Fibroblast of skin of right biceps (primary cell): Measurements from ENCODE around the gene PLBD1.
A peak's percentile ranks its signal among the peaks of the same experiment; 100 is the strongest.

Experiments used
- DNase-seq: peaks from one replicate; pipeline ENCODE4 v3.0.0-alpha.2; 2013

The PLBD1 gene

GRCh38 chr12:14564336-14564959, 3.2 kb downstream of the PLBD1 start:
- DNase-seq, result no peak

- DNase-seq, result no peak
These were observed 4.6 kb downstream of the PLBD1 start for GRCh38 chr12:14563046-14563445.

GRCh38 chr12:14562279-14562678, 5.4 kb downstream of the PLBD1 start:
- DNase-seq, result no peak

DNA sequence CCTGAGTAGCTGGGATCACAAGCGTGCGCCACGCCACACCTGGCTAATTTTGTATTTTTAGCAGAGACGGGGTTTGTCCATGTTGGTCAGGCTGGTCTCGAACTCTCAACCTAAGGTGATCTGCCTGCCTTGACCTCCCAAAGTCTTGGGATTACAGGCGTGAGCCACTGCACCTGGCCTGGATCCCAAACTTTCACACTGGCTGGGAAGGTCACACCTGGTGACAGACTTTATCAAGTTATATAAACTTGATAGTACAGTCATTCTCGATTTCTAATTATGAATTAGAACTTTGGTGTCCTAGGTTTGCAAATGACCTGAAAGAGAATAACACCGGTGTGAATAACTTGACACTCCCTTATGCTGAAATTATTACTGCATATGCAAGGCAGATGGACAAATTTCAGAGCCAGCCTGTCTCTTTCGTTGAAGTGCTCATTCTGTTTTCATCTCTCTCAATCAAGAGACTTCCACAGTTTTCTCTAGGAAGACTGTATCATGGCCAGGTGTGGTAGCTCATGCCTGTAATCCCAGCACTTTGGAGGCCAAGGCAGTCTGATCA, 5.9 kb downstream of the PLBD1 start:
- no peak for DNase-seq

DNA sequence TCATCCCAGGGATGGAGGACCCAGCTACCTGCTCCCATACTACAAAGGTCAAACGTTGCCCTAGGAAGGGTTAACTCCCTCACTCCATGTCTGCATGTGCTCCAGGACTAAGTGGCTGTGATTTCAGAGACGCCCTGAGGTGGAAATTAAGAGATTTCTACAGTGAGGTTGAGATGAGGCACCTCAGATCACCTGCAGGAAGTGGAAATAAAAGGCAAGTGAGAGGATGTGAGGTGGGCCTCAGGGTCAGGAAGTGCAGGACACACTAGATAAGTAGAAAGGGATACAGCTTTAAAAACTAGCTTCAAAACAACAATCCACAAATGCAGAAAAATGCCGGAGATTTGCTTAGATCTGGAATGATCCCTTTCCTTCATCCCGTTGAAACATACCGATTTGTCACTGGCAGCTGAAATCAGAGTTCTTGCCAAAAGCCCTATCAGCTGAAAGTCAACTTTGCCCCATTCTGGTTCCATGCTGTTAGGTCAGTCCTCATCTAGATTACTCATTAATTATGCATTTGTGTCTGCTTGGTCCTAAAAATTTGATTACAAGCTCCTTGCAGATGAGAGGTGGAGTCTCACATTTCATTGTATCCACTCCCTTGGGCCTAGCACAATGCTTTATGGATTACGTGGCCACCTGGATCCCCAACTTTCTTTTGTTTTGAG, 6.6 kb downstream of the PLBD1 start:
- DNase-seq, result no peak

- no peak for DNase-seq
These were observed 9.2 kb downstream of the PLBD1 start for GRCh38 chr12:14558473-14558959.

DNA sequence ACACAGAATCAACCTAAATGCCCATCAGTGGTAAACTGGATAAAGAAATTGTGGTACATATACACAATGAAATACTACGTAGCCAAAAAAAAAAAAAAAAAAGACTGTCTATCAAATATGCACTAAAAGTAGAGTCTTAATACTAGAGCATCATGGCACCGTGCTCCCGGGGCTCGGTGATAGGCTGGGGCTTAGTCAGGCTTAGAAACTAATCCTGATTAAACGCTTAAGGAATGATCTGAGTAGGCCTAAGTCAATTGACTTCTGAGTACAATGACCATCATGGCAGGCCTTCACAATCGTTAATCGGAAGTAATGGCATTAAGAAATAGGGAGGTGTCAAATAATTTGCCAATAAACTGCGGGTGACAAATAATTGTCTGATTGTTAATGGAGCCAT, 9.7 kb downstream of the PLBD1 start:
- no peak for DNase-seq

DNA sequence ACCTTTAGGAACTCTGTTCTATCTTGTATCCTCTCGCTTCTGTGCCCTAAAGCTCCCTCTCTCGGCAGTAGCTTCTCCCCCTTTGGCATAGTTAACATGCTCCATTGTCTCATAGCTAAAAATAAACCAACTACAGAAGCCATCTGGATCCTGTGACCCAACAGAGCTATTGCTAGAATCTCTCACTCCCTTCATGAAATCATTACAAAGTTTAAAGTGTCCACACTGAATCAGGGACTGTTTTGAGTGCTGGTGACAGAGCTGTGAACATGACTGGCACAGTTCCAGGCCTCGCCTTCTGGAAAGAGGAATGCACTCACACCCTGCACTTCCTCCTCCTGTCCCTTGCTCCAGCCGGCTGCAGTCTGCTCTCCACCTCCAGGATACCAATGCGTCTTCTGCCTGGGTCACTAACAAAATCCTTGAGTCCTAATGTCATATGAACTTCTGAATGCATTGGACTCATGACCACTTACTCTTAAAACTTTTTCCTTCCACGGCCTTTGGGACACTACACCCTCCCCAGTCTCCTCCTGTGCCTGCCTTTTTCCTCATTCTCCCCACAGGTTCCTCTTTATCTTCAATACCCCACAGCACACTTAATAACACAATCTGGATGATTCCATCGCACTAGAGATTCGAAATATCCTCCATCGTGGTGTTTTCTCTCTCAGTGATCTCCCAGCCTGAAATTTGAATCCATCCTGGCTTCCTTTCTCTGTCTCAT, 13.2 kb downstream of the PLBD1 start:
- DNase-seq, result no peak

DNA sequence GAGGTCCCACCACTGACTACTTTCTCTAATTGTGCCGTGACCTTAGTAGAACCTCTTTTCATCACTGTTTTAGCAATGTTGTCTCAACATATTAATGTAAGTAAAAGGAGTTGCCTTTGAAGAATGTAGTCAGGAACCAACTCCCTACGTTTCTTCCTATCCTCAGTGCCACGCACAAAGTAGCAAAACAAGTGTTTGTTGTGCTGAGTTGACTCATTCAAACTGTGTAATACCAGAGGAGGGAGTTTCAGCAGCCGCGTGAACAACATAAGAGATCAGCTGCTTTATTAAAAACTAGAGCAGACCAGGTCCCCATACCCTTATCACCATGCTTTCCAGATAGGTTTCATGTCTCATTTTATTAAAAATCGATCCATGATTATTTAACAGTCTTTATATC, 19.1 kb downstream of the PLBD1 start:
- no peak for DNase-seq

- no peak for DNase-seq
These were observed 20.1 kb downstream of the PLBD1 start for GRCh38 chr12:14547571-14547970.

GRCh38 chr12:14545144-14546124, 22.2 kb downstream of the PLBD1 start:
- DNase-seq, result no peak

- DNase-seq, result no peak
These were observed 26.8 kb downstream of the PLBD1 start for GRCh38 chr12:14540801-14541462.

DNA sequence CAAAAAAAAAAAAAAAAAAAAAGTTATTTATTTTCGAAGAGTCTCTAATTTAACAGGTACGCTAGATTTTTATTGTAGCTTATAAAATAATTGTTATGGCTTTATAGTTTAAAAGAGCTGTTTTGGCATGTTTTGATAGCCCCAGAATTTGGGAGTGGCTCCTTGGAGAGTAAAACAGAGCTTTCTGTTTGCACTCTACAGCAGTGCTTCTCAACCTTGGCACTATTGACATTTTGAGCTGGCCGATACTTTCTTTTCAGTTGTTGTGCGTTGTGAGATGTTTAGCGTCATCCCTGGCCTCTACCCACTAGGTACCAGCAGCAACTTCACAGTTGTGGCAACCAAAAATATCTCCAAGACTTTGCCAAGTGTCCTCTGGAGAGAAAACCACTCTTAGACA, 30.6 kb downstream of the PLBD1 start:
- no peak for DNase-seq

DNA sequence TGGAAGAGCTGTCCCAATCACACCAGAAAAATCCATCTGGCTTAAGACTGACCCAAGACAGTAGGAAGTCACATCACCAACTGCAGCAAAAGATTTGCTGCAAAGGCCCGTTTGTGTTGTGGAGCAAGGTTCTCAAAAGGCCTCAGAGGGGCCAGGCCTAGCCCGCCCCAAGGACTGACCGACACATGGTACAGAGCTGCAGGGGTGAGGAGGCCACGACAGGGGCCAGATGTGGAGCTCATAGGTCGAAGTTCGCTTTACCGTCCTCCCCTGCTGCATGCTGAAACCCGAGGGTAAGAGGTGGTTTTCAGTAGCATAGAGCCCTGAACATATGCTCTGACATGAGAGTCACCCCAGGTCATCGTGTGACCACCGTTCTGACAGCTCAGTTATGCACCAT, 35.5 kb downstream of the PLBD1 start:
- no peak for DNase-seq

- DNase-seq, result no peak
These were observed 41.7 kb downstream of the PLBD1 start for GRCh38 chr12:14525964-14526363.

- no peak for DNase-seq
These were observed 45.9 kb downstream of the PLBD1 start for GRCh38 chr12:14521822-14522221.

DNA sequence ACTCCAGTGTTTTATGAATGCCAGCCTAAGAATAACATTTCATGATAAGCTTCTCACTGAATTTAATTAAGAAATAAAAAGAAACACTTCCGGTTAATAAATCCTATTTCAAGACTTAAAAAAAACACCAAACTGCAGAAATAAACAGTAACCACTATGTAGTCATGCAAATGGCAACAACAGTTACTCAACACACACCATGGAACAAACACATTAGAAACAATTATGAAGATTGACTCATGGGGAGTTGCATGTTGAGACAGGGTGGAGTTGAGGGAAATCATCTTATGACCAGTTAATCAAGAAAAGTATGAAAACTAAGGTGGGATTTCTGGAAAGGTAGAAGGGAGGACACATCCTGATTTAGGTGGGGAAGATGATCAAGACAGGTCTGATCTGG, 52.7 kb downstream of the PLBD1 start:
- no peak for DNase-seq

DNA sequence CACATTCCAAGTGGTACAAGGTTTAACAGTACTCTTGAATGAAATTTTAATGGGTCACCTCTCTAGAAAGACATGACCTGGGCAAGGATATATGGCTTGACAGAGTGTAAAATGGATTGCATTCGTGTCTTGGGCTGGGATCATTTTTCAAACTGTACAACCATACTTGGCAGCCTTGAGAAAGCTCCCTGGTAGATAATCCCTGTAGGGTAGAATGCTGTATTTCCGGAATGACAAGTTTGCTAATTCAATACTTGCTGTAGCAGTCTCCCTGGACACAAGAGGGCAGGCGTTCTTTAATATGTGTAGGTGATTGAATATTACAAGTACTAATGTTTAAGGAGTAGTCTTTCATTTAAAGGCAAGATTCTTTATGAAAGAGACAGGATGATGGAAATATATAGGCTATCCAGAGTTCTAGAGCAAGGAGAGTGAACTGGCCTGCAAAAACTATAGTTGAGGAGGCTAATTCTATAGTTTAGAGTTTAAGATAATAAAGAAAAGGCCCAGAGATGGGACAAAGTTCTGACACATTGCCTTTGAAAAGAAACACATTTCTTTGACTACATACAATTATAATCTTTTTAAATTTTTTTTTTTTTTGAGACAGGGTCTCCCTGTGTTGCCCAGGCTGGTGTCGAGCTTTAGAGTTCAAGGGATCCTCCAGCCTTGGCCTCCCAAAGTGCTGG, 53.4 kb downstream of the PLBD1 start:
- DNase-seq, result peak; percentile 4

DNA sequence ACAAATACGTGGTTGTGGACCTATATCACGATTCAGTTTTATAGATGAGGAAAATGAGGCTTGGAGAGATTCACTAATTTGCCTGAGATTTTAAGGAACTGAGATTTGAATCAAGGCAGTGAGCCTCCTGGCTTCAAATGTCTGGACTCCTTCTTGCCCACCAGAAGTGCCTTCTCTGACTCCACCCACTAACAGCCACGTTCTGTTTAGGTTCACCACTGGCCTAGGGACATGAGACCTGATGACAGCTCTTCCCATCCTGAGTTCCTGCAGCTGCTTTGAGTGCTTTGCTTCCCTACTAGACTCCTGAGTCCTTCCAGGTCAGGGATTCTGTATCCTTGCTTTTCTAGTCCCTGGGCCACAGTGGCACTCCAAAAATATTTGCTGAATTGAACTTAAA, 57.1 kb downstream of the PLBD1 start:
- no peak for DNase-seq

GRCh38 chr12:14505626-14506596, 61.8 kb downstream of the PLBD1 start:
- no peak for DNase-seq
